SKM-1 (cell line): Measurements from ENCODE around the gene MFGE8.
"Not testable (repeated sequence)": the region's sequence is repeated elsewhere in the genome, so short reads cannot be mapped to it uniquely, and the experiment has no call there.

ENCODE experiments used
- DNase-seq: peaks from one replicate; lab custom pipeline; 2025; ENCODE audit not compliant: unreplicated experiment; lab: John Stamatoyannopoulos, UW

The MFGE8 gene, protein sequence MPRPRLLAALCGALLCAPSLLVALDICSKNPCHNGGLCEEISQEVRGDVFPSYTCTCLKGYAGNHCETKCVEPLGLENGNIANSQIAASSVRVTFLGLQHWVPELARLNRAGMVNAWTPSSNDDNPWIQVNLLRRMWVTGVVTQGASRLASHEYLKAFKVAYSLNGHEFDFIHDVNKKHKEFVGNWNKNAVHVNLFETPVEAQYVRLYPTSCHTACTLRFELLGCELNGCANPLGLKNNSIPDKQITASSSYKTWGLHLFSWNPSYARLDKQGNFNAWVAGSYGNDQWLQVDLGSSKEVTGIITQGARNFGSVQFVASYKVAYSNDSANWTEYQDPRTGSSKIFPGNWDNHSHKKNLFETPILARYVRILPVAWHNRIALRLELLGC

DNA sequence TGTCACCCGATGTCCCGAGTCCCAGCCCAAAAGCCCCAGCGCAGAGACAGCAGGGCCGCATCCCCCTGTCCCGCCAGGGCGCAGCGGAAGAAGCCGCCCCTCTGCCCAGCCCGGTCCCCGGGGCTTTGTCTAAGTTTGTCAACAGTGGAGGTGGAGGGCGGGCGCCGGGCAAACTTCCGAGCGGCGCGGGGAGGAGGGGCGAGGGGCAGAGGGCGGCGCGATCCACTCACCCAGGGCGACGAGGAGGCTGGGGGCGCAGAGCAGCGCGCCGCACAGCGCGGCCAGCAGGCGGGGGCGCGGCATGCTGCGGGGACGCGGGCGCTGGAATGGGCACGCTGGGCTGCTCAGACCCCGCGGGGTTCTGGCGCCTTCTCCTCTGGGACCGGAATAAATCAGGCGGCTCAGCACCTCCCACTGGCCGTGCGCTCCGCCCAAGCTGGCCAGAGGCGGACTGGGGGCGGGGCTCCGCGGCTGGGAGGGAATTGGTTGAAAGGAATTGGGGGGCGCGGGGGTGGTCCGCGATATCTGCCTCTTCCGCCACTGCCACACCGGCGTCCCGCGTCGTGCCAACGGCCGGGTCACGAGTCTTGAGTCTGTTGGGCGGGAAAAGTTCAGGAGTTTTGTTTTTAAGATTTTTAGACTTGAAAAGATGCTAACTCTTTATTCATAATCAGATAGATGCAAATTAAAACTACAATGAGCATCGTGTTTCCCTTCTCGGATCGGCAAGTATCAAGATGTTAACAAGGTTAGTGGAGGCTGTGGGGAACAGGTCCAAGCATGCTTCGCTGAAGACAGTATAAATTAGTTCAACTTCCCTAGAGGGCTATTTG is at the start of gene MFGE8:
Gene MFGE8, minus strand, starts transcription at position 363 of the 833 bp plus-strand sequence. Its CDS starts 60 bp downstream, at position 303.
- no peak for DNase-seq

DNA sequence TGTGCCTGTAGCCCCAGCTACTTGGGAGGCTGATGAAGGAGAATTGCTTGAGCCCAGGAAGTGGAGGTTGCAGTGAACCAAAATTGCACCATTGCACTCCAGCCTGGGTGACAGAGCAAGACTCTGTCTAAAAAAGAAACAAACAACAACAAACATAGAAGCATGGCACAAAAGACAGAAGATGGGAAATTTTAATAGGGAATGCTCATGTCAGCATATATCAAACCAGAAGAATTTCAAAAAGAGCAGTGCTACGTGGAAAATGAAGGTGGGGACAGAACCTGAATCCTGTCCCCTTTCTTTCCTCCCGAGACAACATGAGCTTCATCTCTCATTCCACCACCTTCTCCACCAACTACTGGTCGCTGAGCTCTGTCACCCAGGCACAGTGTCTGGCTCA is 46.3 kb upstream of the MFGE8 start:
- no peak for DNase-seq

DNA sequence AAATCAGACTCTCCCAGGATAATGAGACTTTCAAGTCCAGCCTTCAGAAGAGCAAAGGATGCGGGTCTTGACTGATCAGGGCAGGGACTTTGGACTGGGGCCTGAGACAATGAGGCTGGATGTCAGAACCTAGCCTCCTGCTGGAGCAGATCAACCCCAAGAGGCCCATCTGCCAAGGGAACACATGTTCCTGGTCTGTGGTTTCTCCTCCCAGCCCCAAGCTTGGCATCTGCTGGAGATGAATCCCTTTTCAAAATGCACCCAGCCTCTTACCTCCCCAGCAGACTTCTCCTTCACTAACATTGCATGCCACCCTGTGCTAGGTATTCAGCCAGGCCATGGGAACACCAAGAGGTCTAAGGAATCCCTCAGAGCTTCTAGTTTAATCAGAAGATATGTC is 43.7 kb upstream of the MFGE8 start:
- no peak for DNase-seq

GRCh38 chr15:88956263-88956662 is 43.1 kb upstream of the MFGE8 start:
- no peak for DNase-seq

DNA sequence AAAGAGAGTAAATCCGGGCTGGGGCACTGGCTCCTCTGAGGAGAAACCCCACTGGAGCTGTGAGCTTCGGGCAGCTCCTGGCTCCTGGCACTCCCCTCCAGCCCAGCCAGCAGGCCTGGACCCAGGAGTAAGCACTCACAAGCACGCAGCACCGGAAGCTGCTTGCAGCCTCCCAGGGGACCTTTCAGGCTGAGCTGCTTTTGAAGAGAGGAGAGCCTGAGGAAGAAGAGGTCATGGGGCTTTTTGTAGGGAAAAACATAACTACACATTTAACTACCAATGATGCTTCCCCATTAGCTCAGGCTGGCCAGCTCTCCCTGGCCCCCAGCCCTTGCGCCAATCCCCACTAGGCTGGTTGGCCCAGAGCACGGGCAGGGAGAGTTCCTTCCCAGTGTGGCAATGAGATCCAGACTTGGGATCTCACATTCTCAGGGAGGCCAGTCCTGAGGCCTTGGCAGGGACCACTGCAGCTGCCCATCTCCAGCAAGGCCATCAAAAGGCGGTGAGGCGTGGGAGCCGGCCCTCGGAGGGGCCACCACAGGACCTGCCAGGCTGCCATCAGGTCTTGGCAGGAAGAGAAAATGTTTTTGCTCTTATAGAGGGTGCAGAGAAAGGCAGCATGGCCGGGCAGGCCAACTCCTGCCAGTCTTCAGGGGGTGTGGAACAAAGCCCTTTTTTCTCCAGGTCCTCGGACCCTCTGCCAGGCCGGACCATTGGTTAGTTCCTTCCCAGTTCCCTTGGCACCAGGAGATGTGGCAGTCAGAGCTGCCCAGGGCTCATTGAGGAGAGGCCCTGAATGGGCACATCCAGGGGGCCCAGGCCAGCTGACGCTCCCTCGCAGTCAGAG is 41.5 kb upstream of the MFGE8 start:
- no peak for DNase-seq

DNA sequence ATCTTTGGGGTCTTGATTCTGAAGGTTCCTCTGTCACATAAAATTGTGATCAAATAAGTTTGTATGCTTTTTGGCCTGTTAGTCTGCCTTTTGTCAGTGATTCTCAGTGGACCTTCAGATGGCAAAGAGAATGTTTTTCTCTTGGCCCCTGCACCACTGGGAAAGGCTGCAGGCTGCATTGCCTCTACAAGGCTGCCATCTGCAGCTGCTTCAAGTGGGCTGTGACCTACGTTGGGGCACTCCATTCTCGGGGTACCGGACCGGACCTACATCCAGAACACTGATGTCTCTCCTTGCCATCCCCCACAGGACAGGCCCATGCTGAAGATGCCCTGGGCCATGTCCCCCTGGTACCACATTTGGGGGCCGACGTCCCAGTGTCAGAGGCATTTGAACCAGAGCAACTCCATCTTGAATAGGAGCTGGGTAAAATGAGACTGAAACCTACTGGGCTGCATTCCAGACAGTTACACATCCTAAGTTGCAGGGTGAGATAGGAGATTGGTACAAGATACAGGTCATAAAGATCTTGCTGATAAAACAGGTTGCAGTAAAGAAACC is 37.5 kb upstream of the MFGE8 start:
- DNase-seq = no peak

DNA sequence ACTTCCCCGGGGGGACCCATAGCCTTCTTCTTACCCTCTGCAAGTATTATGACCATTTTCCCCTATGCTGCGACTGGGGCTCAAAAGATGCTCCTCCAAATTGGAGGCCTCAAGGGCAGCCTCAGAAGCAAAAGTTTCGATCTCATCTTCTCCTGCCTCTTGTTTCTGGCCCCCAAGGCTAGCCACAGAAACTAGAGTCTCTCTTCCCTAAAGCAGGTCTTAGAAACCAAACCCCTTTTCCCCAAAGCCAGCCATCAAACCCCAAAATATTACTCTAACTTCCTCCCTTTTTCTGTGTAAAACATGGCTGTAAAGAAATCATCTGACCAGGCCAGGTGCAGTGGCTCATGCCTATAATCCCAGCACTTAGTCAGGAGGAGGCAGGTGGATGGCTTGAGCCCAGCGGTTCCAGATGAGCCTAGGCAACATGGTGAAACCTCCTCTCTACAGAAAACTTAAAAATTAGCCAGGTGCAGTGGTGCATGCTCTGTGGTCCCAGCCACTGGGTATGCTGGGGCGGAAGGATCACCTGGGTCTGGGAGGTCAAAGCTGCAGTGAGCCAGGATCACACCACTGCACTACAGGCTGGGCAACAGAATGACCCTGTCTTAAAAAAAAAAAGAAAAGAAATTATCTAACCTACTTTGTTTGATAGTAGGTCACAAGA is 36.7 kb upstream of the MFGE8 start:
- DNase-seq = no peak

DNA sequence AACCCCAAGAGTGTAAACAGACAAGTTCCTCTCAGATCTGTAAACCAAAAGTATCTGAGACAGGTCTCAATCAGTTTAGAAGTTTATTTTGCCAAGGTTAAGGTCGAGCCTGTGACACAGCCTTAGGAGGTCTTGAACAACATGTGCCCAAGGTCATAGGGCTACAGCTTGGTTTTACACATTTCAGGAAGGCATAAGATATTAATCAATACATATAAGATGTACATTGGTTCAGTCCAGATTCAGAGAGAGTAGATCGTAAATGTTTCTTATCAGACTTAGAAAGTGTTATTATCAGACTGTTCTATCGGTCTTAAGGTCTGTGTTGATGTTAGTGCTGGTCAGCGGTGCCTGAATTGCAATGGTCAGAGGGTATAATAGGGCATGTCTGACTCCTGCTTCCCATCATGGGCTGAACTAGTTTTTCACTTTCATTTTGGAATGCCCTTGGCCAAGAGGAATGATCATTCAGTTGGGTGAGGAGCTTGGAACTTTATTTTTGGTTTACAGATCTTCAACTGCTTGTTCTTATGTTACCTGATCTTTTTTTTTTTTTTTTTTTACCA is 27.0 kb upstream of the MFGE8 start:
- no peak for DNase-seq

- no peak for DNase-seq
Measured at GRCh38 chr15:88939486-88939806, 26.3 kb upstream of the MFGE8 start.

DNA sequence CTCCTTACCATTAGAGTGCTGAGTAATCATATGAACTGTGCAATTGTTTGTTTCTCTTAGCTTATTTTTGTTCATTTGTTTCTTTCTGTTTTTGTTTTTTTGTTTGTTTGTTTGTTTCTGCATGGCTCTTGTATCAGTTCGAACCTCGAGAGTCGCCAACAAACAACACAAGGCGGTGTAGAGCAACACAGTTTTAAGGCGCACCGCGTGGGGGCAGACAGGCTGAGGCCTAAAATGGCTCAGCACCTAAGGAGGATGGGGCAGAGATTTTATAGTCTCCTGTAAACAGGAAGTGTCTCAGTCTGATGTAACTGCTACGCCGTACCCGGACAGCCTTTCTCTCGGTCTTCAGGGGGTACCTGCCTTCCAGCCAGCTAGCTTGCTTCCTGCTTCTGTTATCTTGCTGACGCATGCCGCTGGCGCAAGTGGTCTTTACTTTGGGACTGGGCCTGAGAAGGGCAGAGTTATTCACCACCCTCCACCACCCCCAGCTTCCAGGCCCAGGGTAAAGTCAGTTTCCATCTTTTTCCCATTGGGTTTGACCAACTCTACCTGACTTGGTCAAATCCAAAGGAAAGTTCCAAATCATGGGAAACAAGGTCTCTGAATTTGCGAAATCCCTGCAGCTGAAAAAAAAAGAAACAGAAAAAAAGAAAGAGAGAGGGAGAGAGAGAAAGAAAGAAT is 25.8 kb upstream of the MFGE8 start:
- DNase-seq = no peak

DNA sequence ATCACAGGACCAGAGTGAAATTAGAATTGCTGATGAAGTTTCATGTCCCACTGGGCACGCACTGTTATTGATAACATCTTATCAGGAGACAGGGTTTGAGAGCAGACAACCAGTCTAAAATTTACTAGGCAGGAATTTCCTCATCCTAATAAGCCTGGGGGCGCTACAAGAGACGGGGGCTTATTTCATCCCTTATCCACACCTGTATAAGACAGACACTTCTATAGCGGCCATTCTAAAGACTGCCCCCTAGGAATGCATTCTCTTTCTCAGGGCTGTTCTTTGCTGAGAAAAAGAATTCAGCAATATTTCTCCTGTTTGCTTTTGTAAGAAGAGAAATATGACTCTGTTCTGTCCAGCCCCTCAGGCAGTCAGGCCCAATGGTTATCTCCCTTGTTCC is 21.3 kb upstream of the MFGE8 start:
- DNase-seq = not testable (repeated sequence)

- DNase-seq = no peak
Measured at GRCh38 chr15:88932875-88933330, 19.7 kb upstream of the MFGE8 start.

DNA sequence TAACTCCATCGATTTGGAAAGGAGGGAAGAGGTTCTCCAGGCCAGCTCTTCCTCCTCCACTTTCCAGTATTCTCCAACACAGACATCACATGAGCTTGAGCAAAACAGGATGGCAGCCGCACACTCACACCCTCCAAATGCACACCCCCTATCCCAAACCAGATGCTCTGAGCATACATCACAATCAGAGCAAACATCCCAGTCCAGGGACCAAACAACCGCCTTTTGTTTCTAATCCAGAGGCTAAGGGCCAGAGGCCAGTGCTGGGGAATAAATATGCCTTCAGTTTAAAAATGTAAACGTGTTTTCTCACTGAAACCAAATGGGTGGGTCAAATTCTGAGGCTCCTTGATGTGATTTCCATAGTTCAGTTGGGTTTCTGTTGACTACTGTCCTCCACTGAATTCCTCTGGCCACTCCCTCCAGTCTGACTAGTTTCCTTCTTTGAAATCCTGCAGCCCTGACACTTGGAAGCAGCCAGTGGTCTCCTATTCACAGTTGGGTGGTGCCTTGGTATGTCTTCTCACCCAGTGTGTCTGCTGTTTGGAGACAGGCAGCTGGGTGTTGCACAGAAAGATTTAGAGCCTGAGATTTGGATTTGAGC is 19.2 kb upstream of the MFGE8 start:
- DNase-seq = no peak

DNA sequence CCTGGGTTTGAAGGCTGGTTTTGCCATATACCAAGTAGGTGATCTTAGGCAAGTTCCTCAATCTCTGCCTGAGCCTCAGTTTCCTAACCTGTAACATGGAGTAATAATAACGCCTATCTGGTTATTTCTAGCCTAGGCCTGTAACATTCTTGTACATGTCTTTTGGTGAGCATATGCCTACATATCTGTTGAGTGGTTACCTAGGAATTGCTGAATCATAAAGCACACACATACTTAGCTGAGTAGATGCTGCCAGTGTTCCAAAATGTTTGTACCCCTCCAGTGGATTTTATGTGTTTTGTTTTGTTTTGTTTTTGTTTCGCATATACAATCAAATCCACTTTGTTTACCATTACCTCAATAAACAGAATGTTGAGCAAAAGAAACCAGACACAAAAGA is 17.4 kb upstream of the MFGE8 start:
- no peak for DNase-seq

GRCh38 chr15:88929358-88930098 is 16.3 kb upstream of the MFGE8 start:
- DNase-seq = not testable (repeated sequence)

GRCh38 chr15:88928192-88928591 is 15.0 kb upstream of the MFGE8 start:
- DNase-seq = not testable (repeated sequence)

DNA sequence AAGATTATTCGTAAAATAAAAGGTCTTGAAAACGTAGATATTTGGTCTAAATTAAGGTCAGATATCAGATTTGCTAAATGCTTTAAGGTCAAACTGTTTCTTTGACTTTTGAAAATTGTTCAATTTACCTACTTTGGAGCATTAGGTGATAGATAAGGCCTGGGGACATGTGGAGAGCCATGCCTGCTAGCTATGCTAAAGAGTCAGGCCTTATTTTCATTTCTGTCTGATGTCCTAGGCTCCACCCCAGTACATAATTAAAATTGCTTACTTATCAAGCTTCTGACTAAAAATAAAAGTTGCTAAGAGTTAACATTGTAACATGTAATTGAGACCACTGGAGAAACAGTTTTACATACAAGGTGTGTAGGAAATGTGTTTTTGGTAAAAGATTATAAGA is 12.5 kb upstream of the MFGE8 start:
- DNase-seq = not testable (repeated sequence)

DNA sequence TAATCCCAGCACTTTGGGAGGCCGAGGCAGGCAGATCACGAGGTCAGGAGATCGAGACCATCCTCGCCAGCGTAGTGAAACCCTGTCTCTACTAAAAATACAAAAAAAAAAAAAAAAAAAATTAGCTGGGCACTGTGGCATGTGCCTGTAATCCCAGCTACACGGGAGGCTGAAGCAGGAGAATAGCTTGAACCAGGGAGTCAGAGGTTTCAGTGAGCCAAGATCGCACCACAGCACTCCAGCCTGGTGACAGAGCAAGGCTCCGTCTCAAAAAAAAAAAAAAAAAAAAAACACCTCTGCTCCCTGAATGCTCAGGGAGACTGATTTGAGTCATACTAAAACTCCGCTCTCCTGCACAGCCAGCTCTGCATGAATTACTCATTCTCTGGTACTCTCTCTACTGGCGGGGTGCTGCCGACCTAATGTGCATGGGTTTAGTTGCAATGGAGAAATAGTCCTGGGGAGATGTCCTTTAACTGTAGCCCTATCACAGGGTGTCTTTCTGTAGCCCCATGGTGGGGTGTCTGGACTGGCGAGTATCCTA is 7.8 kb upstream of the MFGE8 start:
- not testable (repeated sequence) for DNase-seq
